Measurements from ENCODE around the gene CCSAP. TPM values are rescaled to one million over a fixed set of nuclear protein-coding genes. Genes with fewer than 3 reads are reported as not detected.
"Not testable (repeated sequence)": the region's sequence is repeated elsewhere in the genome, so short reads cannot be mapped to it uniquely, and the experiment has no call there.

Gene CCSAP
- total and polyA plus RNA-seq, 5 donors, result 2.1 to 4.4 (median 3.5) TPM

- WGBS, result 64% methylated on average over 7 of the region's 7 CpGs
- DNase-seq (no peak), ATAC-seq (no peak)
- H3K9me3 ChIP-seq (ENCODE audit: control insufficient read depth, low read length), result no peaks in the 10 kb centered on the region
- H3K27me3 ChIP-seq (ENCODE audit: control insufficient read depth, insufficient read depth), result no peaks in the 10 kb centered on the region
- H3K4me1 ChIP-seq (ENCODE audit: control insufficient read depth, insufficient read depth, low read length), result no peaks in the 10 kb centered on the region
- H3K27ac ChIP-seq (ENCODE audit: low read length), result no peak overlapping the region
- intact Hi-C loops (cut with DNase I), result no loop called here
- H3K4me3 ChIP-seq (ENCODE audit: low read length), result no peak overlapping the region
Observed at GRCh38 chr1:229378586-229379367, 35.9 kb upstream of the CCSAP start.

- H3K9me3 ChIP-seq (ENCODE audit: control insufficient read depth, low read length); ATAC-seq; H3K4me3 ChIP-seq (ENCODE audit: low read length); H3K27ac ChIP-seq (ENCODE audit: low read length); H3K27me3 ChIP-seq (ENCODE audit: control insufficient read depth, insufficient read depth); H3K4me1 ChIP-seq (ENCODE audit: control insufficient read depth, insufficient read depth, low read length); DNase-seq; intact Hi-C loops (cut with DNase I): not testable (repeated sequence)
- WGBS, result 93% methylated on average over 6 of the region's 6 CpGs
Observed at GRCh38 chr1:229378035-229378434, 35.2 kb upstream of the CCSAP start.

- WGBS, result 92% methylated on average over 10 of the region's 10 CpGs
- intact Hi-C loops (cut with DNase I), result no loop called here
Observed at GRCh38 chr1:229377429-229377828, 34.6 kb upstream of the CCSAP start.

GRCh38 chr1:229376521-229376920, 33.7 kb upstream of the CCSAP start:
- intact Hi-C loops (cut with DNase I), result no loop called here
- DNase-seq (no peak), ATAC-seq (no peak)
- Histone ChIP-seq H3K9me3 (ENCODE audit: control insufficient read depth, low read length) (no peaks in the 10 kb centered on the region), H3K27ac (ENCODE audit: low read length) (no peak overlapping the region), H3K4me3 (ENCODE audit: low read length) (no peak overlapping the region), H3K4me1 (ENCODE audit: control insufficient read depth, insufficient read depth, low read length) (peaks cover 2% of the 10 kb centered on the region), H3K27me3 (ENCODE audit: control insufficient read depth, insufficient read depth) (no peaks in the 10 kb centered on the region)
- 83% methylated on average over 6 of the region's 6 CpGs for WGBS

More at GRCh38 chr1:229377429-229377828, 34.6 kb upstream of the CCSAP start:
- ATAC-seq, result no peak
- no peak for DNase-seq
- H3K27me3 ChIP-seq (ENCODE audit: control insufficient read depth, insufficient read depth), result no peaks in the 10 kb centered on the region
- no peaks in the 10 kb centered on the region for H3K9me3 ChIP-seq (ENCODE audit: control insufficient read depth, low read length)
- no peaks in the 10 kb centered on the region for H3K4me1 ChIP-seq (ENCODE audit: control insufficient read depth, insufficient read depth, low read length)
- no peak overlapping the region for H3K4me3 ChIP-seq (ENCODE audit: low read length)
- no peak overlapping the region for H3K27ac ChIP-seq (ENCODE audit: low read length)

GRCh38 chr1:229374485-229374884, 31.6 kb upstream of the CCSAP start:
- H3K4me1 ChIP-seq (ENCODE audit: control insufficient read depth, insufficient read depth, low read length), result peaks cover 2% of the 10 kb centered on the region
- no peaks in the 10 kb centered on the region for H3K9me3 ChIP-seq (ENCODE audit: control insufficient read depth, low read length)
- intact Hi-C loops (cut with DNase I), result no loop called here
- H3K27me3 ChIP-seq (ENCODE audit: control insufficient read depth, insufficient read depth), result no peaks in the 10 kb centered on the region
- H3K4me3 ChIP-seq (ENCODE audit: low read length), result no peak overlapping the region
- DNase-seq (no peak), ATAC-seq (no peak)
- WGBS, result 83% methylated on average over 8 of the region's 8 CpGs
- H3K27ac ChIP-seq (ENCODE audit: low read length), result no peak overlapping the region

- DNase-seq (no peak), ATAC-seq (no peak)
- Histone ChIP-seq H3K27me3 (ENCODE audit: control insufficient read depth, insufficient read depth) (no peaks in the 10 kb centered on the region), H3K9me3 (ENCODE audit: control insufficient read depth, low read length) (no peaks in the 10 kb centered on the region), H3K4me3 (ENCODE audit: low read length) (no peak overlapping the region), H3K4me1 (ENCODE audit: control insufficient read depth, insufficient read depth, low read length) (peaks cover 2% of the 10 kb centered on the region), H3K27ac (ENCODE audit: low read length) (no peak overlapping the region)
- intact Hi-C loops (cut with DNase I), result no loop called here
- WGBS, result 87% methylated on average over 6 of the region's 6 CpGs
Observed at GRCh38 chr1:229373395-229373794, 30.5 kb upstream of the CCSAP start.

- Histone ChIP-seq H3K4me3 (ENCODE audit: low read length) (no peak overlapping the region), H3K27me3 (ENCODE audit: control insufficient read depth, insufficient read depth) (no peaks in the 10 kb centered on the region), H3K9me3 (ENCODE audit: control insufficient read depth, low read length) (no peaks in the 10 kb centered on the region), H3K4me1 (ENCODE audit: control insufficient read depth, insufficient read depth, low read length) (peaks cover 2% of the 10 kb centered on the region), H3K27ac (ENCODE audit: low read length) (no peak overlapping the region)
- DNase-seq (no peak), ATAC-seq (no peak)
- intact Hi-C loops (cut with DNase I), result no loop called here
Observed at GRCh38 chr1:229372251-229372650, 29.4 kb upstream of the CCSAP start.

- Histone ChIP-seq H3K27ac (ENCODE audit: low read length) (peak overlapping the region; percentile 17), H3K9me3 (ENCODE audit: control insufficient read depth, low read length) (no peaks in the 10 kb centered on the region), H3K4me1 (ENCODE audit: control insufficient read depth, insufficient read depth, low read length) (peaks cover 2% of the 10 kb centered on the region), H3K4me3 (ENCODE audit: low read length) (no peak overlapping the region), H3K27me3 (ENCODE audit: control insufficient read depth, insufficient read depth) (no peaks in the 10 kb centered on the region)
- intact Hi-C loops (cut with DNase I), result no loop called here
- no peak for DNase-seq
- no peak for ATAC-seq
- WGBS, result 86% methylated on average over 6 of the region's 6 CpGs
Observed at GRCh38 chr1:229371624-229372023, 28.8 kb upstream of the CCSAP start.

GRCh38 chr1:229370601-229371021, 27.8 kb upstream of the CCSAP start:
- Histone ChIP-seq H3K27me3 (ENCODE audit: control insufficient read depth, insufficient read depth) (no peaks in the 10 kb centered on the region), H3K9me3 (ENCODE audit: control insufficient read depth, low read length) (no peaks in the 10 kb centered on the region), H3K4me3 (ENCODE audit: low read length) (no peak overlapping the region), H3K4me1 (ENCODE audit: control insufficient read depth, insufficient read depth, low read length) (peaks cover 2% of the 10 kb centered on the region), H3K27ac (ENCODE audit: low read length) (peak overlapping the region; percentile 78)
- peak; percentile 68 to 87 (median 86) for DNase-seq
- intact Hi-C loops (cut with DNase I), result no loop called here
- WGBS, result 27% methylated on average over 7 of the region's 7 CpGs
- peak; percentile 92 for ATAC-seq

- 60% methylated on average over 2 of the region's 2 CpGs for WGBS
- Histone ChIP-seq H3K9me3 (ENCODE audit: control insufficient read depth, low read length) (no peaks in the 10 kb centered on the region), H3K4me1 (ENCODE audit: control insufficient read depth, insufficient read depth, low read length) (peaks cover 2% of the 10 kb centered on the region), H3K27me3 (ENCODE audit: control insufficient read depth, insufficient read depth) (no peaks in the 10 kb centered on the region), H3K4me3 (ENCODE audit: low read length) (no peak overlapping the region), H3K27ac (ENCODE audit: low read length) (no peak overlapping the region)
- ATAC-seq (no peak), DNase-seq (no peak)
- intact Hi-C loops (cut with DNase I), result no loop called here
Observed at GRCh38 chr1:229368347-229368746, 25.5 kb upstream of the CCSAP start.

- no peak for ATAC-seq
- 40% methylated on average over 2 of the region's 2 CpGs for WGBS
- peaks cover 3% of the 10 kb centered on the region for H3K27me3 ChIP-seq (ENCODE audit: control insufficient read depth, insufficient read depth)
- H3K27ac ChIP-seq (ENCODE audit: low read length), result no peak overlapping the region
- DNase-seq, result no peak
- H3K4me1 ChIP-seq (ENCODE audit: control insufficient read depth, insufficient read depth, low read length), result no peaks in the 10 kb centered on the region
- intact Hi-C loops (cut with DNase I), result no loop called here
- no peak overlapping the region for H3K4me3 ChIP-seq (ENCODE audit: low read length)
- H3K9me3 ChIP-seq (ENCODE audit: control insufficient read depth, low read length), result no peaks in the 10 kb centered on the region
Observed at GRCh38 chr1:229365569-229365968, 22.7 kb upstream of the CCSAP start.
